Esophagus muscularis mucosa (tissue), 4 donors: ENCODE data around the gene FMO2. TPM values are rescaled to one million over a fixed set of nuclear protein-coding genes. Genes with fewer than 3 reads are reported as not detected.
A peak's percentile ranks its signal among the peaks of the same experiment; 100 is the strongest.

Experiments
- DNase-seq: peaks from one replicate; pipeline ENCODE4 v3.0.0-alpha.2; 2017; ENCODE audit errors: extremely low spot score
- H3K27ac ChIP-seq, 4 donors: fragments of 200-600 bp; sonication (generic); replicated peaks in 1 of 4; 1 replicate in 3 of 4; 2 replicates in 1 of 4; pipeline ENCODE4 v1.5.1; 2016 to 2019; ENCODE audit warnings: mild to moderate bottlenecking in 1 of 4
- H3K27me3 ChIP-seq, 4 donors: fragments of 200-600 bp; sonication (generic); one replicate each; pipeline versions ENCODE4 v1.5.1 to v1.6.0; 2016 to 2019
- H3K36me3 ChIP-seq, 4 donors: fragments of 200-600 bp; sonication (generic); one replicate each; pipeline ENCODE4 v1.5.1; 2016 to 2019
- H3K4me1 ChIP-seq, 4 donors: fragments of 200-600 bp; sonication (generic); one replicate each; pipeline ENCODE4 v1.5.1; 2016 to 2019
- H3K4me3 ChIP-seq, 4 donors: fragments of 200-600 bp; sonication (generic); 1 replicate in 2 of 4; 2 replicates in 2 of 4; pipeline ENCODE4 v1.5.1; 2016 to 2019; ENCODE audit warnings: mild to moderate bottlenecking in 4 of 4, moderate library complexity in 1 of 4
- H3K9me3 ChIP-seq, 4 donors: fragments of 200-600 bp; sonication (generic); 1 replicate in 3 of 4; 2 replicates in 1 of 4; pipeline ENCODE4 v1.5.1; 2016 to 2019
- CTCF ChIP-seq, 3 experiments: fragments of 200-600 bp in 2 of 3; fragments of 450-650 bp in 1 of 3; sonication (generic) in 2 of 3; IDR thresholded peaks; one replicate each; pipeline ENCODE4 v1.5.1; 2017 to 2019; ENCODE audit warnings: antibody characterized with exemption in 3 of 3, mild to moderate bottlenecking in 2 of 3, moderate library complexity in 1 of 3
- EP300 ChIP-seq: sonication (generic); formaldehyde crosslinking; IDR thresholded peaks from one replicate; pipeline ENCODE4 v1.6.1; 2017; ENCODE audit warnings: antibody characterized with exemption
- POLR2A ChIP-seq: fragments of 450-650 bp; IDR thresholded peaks from one replicate; pipeline ENCODE4 v1.6.1; 2017; ENCODE audit warnings: antibody characterized with exemption, moderate library complexity, mild to moderate bottlenecking, low read depth
- POLR2AphosphoS5 ChIP-seq, 2 donors: sonication (generic); formaldehyde crosslinking; IDR thresholded peaks; one replicate each; pipeline ENCODE4 v1.6.1; 2017; ENCODE audit warnings: antibody characterized with exemption in 2 of 2
- WGBS: methylation state at CpG from one replicate; pipeline ENCODE4 v1.1.5; 2018; 5-methylcytosine and 5-hydroxymethylcytosine counted together
- intact Hi-C: fragments of 100-400 bp; cut with DNase I; formaldehyde crosslinking; loops from one replicate; pipeline ENCODE4 v1.15.1; 2023
- total RNA-seq, 4 donors: library from RNA; depleted of rRNA; stranded (reverse); fragments of >200 nt; gene quantifications; one replicate each; pipeline versions ENCODE4 v1.1.0 to v1.2.1, GENCODE V29; 2016

FMO2 gene
- total RNA-seq, 4 donors from 2014 or later, result 41.1 to 69.4 (median 56.2) TPM

- Histone ChIP-seq H3K4me1 (peaks cover 35 to 64% (median 51%) of the 10 kb centered on the region in 4 donors), H3K27ac (peak overlapping the region; percentile 77 to 86 (median 82)), H3K36me3 (no peaks in the 10 kb centered on the region), H3K9me3 (no peaks in the 10 kb centered on the region), H3K4me3 (no peak overlapping the region), H3K27me3 (no peaks in the 10 kb centered on the region)
- no peak for DNase-seq
- intact Hi-C loops, result no loop called here
- TF ChIP-seq POLR2A, result no peak
- no peak for TF ChIP-seq EP300
- no peak for TF ChIP-seq POLR2AphosphoS5 (IDR thresholded peaks at IDR 0.05)
- TF ChIP-seq CTCF (IDR thresholded peaks at IDR 0.05), result no peak
- 34% methylated on average over 4 of the region's 4 CpGs for WGBS
Measured at GRCh38 chr1:171140956-171141687, 44.0 kb upstream of the FMO2 start.

- H3K4me3 ChIP-seq, result peak overlapping the region in 1 of 4 donors; percentile 11
- intact Hi-C loops, result no loop called here
- WGBS, result 17% methylated on average over 6 of the region's 6 CpGs
Measured at GRCh38 chr1:171141688-171142415, 43.2 kb upstream of the FMO2 start.

GRCh38 chr1:171142416-171143385, 42.4 kb upstream of the FMO2 start:
- WGBS, result 63% methylated on average over 8 of the region's 8 CpGs
- Histone ChIP-seq H3K4me1 (peaks cover 35 to 60% (median 51%) of the 10 kb centered on the region in 4 donors), H3K36me3 (no peaks in the 10 kb centered on the region), H3K9me3 (no peaks in the 10 kb centered on the region), H3K27ac (peak overlapping the region; percentile 77 to 86 (median 82)), H3K27me3 (no peaks in the 10 kb centered on the region), H3K4me3 (peak overlapping the region in 1 of 4 donors; percentile 11)
- DNase-seq, result no peak
- no peak for TF ChIP-seq EP300
- TF ChIP-seq CTCF (IDR thresholded peaks at IDR 0.05), result peak in 1 of 3 experiments; percentile 14
- intact Hi-C loops, result no loop called here

More at GRCh38 chr1:171141688-171142415, 43.2 kb upstream of the FMO2 start:
- Histone ChIP-seq H3K36me3 (no peaks in the 10 kb centered on the region), H3K9me3 (no peaks in the 10 kb centered on the region), H3K4me1 (peaks cover 35 to 64% (median 51%) of the 10 kb centered on the region in 4 donors), H3K27ac (peak overlapping the region; percentile 77 to 86 (median 82)), H3K27me3 (no peaks in the 10 kb centered on the region)
- peak; percentile 68 to 69 for TF ChIP-seq POLR2AphosphoS5 (IDR thresholded peaks at IDR 0.05)
- peak; percentile 59 for TF ChIP-seq EP300
- TF ChIP-seq CTCF (IDR thresholded peaks at IDR 0.05), result no peak
- no peak for TF ChIP-seq POLR2A
- DNase-seq, result peak; percentile 93

DNA sequence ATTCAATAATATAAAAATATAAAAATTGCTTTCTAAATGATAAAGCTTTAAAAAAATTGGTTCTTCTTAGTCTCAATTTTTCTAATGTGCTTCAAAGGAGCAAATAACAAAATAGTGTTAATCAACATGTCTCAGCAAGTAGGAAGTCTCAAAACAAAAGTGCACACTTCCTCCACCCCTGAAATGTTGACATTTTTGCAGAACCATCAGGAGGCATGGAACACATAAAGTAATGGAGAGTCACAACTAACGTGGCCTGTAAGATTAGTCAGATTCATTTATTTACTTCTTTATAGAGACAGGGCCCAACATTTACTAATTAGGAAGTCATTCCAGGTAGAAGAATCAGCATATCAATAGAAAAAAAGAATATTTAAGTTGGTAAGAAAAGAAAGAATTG, 34.9 kb upstream of the FMO2 start:
- Histone ChIP-seq H3K4me3 (no peak overlapping the region), H3K27me3 (no peaks in the 10 kb centered on the region), H3K9me3 (no peaks in the 10 kb centered on the region), H3K4me1 (peaks cover 0 to 5% (median 0%) of the 10 kb centered on the region in 4 donors), H3K27ac (no peak overlapping the region), H3K36me3 (no peaks in the 10 kb centered on the region)
- TF ChIP-seq POLR2A, result no peak
- no peak for TF ChIP-seq POLR2AphosphoS5 (IDR thresholded peaks at IDR 0.05)
- no peak for TF ChIP-seq EP300
- no peak for TF ChIP-seq CTCF (IDR thresholded peaks at IDR 0.05)
- intact Hi-C loops, result no loop called here
- DNase-seq, result no peak
- 62% methylated on average over 1 of the region's 1 CpG for WGBS
